HG02981 (cell line): Measurements from ENCODE around the gene JOSD2.

Source experiments
- ATAC-seq: cut with Tn5 transposase; IDR thresholded peaks from one replicate; pipeline ENCODE4 v1.9.1; 2021; ENCODE audit warnings: mild to moderate bottlenecking, moderate library complexity; ENCODE audit not compliant: unreplicated experiment

JOSD2 gene

GRCh38 chr19:50514346-50515167, 3.6 kb upstream of the JOSD2 start:
- ATAC-seq, result no peak

GRCh38 chr19:50513746-50514345, 2.9 kb upstream of the JOSD2 start, which contains the start of gene ASPDH:
Gene ASPDH (minus strand): TSS chr19:50513913. CDS start chr19:50513823, 90 bp downstream.
- no peak for ATAC-seq

DNA sequence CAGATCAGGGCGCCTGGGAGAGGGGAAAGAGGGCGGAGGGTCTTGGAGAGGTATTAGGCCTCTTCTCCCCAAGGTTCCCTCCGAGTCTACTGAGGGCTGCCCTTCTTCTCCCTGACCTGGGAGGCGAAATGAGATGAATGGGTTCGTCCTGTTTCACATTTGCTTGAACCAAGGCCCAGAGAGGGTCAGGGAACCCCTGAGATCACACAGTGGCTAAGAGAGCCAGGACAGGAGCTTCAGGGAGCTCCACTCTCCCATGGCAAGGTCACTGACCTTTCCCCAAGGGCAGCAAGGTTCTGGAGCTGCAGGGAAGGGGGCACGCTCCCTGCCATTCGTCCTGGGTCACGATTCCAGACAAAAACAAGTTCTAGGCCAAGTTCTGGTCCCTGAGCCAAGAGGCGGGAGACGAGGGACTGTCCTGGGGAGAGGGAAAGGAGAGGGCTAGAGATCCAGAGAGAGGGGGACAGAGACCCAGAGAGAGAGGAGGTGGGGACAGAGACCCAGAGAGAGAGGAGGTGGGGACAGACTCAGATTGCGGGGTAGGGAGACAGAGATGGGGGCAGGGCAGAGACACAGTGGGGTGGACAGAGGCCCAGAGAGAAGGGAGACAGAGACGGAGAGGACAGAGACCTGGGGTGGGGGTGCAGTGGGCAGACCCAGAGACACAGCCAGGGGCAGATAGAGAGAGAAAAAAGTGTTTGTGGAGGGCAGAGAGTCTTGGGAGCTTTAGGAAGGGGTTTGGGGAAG, 2.2 kb upstream of the JOSD2 start:
- ATAC-seq, result no peak

GRCh38 chr19:50512112-50512998, 1.4 kb upstream of the JOSD2 start:
- ATAC-seq, result no peak

DNA sequence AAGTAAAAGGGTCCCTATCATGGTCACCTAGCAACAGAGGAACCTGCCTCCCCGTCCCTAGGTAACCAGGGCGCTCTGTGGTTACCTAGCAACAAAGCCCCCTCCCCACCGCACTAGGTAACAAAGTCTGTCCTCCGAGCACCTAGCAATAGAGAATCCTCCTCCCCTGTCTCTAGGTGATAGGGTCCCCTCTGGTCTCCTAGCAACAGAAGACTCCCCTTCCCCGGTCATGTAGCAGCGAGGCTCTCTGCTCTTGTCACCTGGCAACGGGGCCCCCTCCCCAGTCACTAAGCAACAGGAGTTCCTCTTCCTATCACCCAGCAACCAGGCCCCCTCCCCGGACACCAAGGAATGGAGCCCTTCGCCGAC, 307 bp downstream of the JOSD2 start:
- no peak for ATAC-seq

GRCh38 chr19:50510121-50510670, 795 bp downstream of the JOSD2 start:
- ATAC-seq, result no peak

DNA sequence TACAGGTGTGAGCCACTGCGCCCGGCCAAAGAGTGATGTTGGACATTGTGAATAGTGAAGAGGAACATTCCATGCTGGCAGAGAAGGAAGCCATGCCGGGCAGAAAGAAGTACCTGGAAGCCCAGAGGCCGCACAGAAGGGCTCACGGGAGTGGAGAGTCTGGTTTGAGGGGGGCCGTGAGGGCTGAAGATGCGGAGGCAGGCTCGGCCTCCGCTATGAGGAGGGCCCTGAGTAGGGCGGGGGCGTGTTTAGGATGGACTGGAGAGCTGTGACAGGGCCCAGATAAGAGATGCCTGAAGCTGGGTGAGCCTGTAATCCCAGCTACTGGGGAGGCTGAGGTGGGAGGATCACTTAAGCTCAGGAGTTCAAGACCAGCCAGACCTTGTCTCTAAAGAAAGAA, 1.6 kb downstream of the JOSD2 start:
- no peak for ATAC-seq

- no peak for ATAC-seq
Measured at GRCh38 chr19:50508843-50509190, 2.2 kb downstream of the JOSD2 start.

DNA sequence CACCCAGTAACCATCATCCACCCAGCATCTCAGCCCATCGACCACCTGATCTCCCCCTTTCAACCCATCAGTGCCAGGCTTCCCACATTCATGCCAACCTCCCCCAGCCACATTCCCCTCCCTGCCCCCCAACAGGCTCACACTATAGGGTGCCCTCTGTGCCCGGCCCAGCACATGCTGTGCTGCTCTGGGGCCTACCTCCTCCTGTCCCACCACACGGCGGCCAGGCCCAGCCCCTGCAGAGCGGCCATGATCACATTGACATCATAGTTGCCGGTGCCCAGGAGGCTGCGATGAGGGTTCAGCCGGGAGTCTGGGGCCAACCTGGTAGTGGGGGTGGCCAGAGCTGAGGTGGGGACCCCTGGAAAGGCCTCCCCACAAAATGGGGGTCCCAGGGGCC, 3.6 kb downstream of the JOSD2 start:
- ATAC-seq, result no peak

DNA sequence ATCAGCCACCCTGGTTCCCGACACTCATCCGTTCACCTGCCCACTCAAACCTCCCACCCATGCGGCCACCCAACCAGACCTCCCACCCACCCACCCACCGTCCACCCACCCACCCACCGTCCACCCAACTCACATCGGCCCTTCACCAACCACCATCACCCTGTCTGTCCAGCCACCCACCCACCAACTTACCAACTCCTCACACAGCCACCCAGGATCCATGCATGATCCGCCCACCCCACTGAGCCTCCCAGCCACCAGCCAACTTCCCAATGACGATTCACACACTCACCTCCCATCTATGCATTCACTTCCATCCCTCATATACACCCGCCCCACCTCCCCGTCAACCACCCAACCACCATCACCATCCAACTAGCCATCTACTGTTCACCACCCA, 4.3 kb downstream of the JOSD2 start:
- ATAC-seq, result no peak

DNA sequence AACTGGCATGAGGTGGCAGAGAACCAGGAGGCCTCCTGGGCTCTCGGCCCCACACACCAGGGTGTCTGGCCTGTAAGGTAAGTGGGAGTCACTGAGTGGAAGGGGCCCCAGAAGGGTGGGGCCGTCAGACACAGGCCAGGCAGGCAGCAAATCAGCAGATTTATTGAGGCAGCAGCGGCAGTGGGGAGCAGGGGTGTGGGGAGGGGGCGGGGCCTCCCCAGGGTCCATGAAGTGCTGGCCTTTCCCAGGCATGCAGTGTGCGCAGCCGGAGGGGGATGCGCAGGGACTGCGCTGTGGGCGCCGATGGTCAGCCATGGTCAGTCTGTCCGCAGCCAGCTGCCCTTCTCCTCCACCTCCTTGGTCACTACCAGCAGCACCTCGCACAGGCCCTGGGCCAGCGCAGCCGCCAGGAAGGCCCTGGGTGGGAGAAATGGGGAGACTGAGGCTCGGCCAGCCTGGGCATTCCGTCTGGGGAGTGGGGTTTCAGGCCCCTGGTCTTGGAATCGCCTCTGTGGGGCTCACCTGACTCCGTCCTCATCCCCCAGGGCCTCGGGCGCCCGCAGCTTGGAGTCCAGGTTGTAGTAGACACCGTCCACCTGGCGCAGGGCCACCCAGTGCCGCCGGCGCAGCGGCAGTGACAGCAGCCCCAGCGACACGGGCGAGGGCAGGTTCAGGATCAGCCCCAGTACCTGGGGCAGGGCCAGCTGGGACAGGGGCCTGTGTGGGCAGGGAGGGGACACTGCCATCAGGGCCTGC, 5.0 kb downstream of the JOSD2 start:
- no peak for ATAC-seq

DNA sequence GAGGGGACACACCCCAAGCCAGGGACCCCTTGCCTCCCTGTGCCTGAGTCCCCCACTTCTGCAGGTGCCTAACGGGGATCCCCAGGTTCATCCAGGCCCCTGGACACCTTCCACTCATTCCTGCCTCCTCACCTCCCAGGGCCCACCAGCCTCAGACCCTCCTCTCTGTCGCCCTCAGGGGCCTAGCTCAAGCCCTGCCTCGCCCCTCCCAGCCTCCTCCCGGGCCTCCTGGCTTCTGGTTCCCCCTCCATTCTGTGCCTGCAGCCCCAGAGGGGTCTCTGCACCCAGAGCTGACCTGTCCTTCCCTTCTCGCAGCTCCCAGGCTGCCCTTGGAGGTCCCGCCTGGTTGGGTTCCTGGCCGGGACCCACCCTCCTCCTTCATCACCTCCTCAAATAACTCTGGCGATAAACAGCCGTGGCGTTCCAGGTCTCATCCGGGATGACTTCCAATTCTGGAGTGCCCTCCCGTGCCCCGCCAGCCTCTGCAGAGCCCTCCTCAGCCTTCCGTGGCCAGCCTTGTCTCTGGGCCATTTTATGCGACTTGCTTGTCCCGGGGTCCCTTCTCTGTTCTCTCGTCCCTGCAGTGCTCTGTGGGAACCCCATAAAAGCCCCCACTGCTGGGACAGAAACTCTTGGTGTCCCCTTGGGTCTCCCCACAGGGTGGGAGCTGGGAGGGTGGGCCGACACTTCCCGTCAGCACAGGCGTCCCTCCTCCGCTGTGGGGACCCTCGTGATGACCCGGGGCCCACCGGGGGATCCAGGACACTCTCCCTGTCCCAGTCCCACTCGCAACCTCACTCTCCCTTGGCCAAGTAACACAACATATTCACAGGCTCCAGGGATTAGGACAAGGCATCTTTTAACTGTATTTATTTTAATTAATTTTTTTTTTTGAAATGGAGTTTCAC, 9.2 kb downstream of the JOSD2 start:
- ATAC-seq, result no peak

GRCh38 chr19:50501186-50501567, 9.8 kb downstream of the JOSD2 start:
- ATAC-seq, result no peak

DNA sequence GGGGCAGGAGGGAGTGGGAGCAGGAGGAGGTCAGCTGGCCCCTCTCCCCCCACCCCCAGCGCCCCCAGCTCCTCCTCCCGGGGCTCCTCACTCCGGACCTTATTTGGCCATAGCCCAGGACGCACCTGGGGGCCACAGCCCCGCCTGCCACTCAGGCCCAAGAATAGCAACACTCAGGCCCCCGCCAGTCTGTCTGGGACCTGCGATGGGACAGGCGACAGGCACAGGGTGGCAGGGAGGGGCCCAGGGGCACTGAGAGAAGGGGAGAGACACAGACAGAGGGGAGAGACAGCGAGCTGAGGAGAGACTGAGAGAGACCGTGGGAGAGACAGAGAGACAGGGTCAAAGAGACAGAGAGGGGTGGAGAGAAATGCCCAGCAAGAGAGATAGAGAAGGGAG, 10.2 kb downstream of the JOSD2 start:
- no peak for ATAC-seq

GRCh38 chr19:50500060-50500752, 10.8 kb downstream of the JOSD2 start:
- no peak for ATAC-seq

- ATAC-seq, result no peak
Measured at GRCh38 chr19:50498219-50499056, 12.6 kb downstream of the JOSD2 start.

DNA sequence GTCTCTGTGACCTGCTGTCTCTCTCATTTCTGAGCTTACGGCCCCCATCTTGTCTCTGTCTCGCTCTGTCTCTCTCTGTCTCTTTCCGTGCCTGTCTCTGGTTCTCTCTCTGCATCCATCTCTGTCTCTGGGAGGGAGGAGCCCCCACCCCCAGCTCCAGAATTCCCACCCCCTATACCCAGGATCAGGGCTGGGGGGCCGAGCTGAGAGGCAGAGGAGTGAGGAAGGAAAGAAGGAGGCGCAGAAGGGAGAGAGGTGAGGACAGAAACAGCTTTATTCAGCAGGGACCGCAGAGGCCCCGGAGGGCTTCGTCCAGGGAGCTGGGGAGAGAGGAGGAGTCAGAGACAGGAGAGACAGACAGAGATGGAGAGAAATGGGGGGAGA, 14.0 kb downstream of the JOSD2 start:
- ATAC-seq, result no peak
